NCI-H1436 (cell line): ENCODE data around the gene LSR.
"Not testable (repeated sequence)": the region's sequence is repeated elsewhere in the genome, so short reads cannot be mapped to it uniquely, and the experiment has no call there.

Experiments
- DNase-seq: peaks from one replicate; lab custom pipeline; 2025; lab: John Stamatoyannopoulos, UW

Gene LSR

DNA sequence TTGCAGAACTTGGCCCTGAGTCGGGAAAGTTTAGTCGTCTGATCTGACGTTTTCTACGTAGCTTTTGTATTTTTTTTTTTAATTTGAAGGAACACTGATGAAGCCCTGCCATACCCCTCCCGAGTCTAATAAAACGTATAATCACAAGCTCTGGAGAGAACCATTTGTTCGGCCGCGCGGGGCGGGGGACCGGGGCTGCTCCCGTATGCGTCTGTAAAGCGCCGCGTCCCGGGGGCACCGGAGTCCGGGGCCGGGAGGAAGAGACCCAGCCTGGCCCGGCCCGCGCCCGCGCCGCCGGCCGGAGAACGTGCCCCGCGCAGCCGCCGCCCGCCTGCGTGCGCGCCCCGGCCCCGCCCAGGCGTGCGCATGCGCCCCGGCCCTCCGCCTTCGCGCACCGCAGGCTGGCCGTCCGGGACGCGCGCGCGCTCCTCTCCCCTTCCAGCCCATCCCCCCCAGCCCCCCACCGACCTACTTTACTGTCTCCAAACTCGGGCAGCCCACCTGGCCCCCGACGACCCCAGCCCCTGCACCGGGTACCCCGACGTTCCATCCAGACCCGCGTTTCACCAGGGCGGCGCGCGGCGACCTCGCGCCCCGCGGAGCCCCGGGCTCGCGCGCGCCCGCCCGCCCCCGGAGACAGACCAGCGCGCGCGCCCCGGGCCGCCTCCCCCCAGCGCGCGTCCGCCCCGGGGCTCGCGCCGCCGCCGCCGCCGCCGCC, 19.2 kb downstream of the LSR start:
- DNase-seq, result peak; percentile 60

DNA sequence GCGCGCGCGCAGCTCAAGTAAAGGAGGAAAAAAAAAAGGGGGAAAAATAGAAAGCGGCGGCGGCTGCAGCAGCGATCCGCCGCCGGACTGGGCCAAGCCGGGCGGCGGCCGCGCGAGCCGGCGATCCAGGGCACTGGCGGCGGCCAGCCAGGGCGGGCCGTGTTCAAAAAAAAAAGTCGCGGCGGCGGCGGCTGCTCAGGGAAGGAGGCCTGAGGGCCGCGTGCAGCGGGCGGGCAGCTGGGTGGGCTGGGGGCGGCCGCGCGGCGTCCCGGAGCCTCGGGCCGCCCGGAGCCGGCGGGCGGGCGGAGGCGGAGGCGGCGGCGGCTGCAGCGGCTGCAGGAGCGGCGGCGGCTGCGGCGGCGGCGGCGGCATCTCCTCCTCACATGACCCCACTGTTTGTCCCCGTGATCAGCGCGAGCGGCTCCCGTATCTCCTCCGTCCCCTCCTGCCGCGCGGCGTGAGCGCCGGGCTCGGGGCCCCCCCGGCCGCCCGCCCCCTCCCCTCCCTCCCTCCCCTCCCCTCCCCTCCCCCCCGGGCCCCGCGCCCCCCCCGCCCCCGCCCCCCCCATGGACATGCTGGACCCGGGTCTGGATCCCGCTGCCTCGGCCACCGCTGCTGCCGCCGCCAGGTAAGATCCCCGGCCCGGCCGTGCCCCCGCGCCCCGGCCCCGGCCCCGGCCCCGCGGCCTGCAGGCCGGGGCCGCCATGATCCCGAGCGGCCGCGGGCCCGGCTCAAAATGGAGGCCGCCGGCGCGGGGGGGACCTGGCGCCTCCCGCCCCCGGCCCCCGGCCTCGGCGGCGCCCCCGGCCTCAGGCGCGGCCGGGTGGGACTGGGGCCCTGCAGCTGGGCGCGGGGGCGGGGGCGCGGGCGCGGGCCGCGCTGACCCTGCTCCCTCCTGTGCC, 20.0 kb downstream of the LSR start, which contains the start of gene USF2:
Gene USF2, plus strand, starts transcription at position 427 of the 902 bp plus-strand sequence. Its CDS starts 140 bp downstream, at position 567.
- peak; percentile 50 for DNase-seq

DNA sequence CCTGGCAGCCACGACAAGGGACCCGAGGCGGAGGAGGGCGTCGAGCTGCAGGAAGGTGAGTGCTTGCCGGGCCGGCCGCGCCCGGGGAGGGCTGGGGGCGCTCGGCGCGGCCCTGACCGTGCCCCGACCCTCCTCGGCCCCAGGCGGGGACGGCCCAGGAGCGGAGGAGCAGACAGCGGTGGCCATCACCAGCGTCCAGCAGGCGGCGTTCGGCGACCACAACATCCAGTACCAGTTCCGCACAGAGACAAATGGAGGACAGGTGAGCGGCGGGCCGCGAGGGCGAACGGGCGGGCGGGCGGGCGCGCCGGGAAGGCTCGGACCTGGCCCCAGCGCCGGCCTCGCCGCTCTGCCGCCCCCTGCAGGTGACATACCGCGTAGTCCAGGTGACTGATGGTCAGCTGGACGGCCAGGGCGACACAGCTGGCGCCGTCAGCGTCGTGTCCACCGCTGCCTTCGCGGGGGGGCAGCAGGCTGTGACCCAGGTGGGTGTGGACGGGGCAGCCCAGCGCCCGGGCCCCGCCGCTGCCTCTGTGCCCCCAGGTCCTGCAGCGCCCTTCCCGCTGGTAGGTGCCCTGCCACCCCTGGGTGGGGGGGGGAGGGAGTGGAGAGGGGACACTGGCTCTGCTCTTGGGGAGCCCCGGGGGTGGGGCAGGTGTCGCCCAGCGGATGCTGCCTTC, 20.8 kb downstream of the LSR start:
- peak; percentile 65 for DNase-seq

DNA sequence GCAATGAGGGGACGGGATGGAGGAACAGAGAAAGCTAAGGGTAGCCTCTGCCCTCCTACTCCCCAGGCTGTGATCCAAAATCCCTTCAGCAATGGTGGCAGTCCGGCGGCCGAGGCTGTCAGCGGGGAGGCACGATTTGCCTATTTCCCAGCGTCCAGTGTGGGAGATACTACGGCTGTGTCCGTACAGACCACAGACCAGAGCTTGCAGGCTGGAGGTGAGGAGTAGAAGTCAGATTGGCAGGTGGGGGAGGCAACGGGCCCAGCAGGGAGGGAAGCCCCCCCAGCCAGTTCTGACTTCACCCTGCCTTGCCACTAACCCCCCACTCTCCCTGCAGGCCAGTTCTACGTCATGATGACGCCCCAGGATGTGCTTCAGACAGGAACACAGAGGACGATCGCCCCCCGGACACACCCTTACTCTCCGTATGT, 21.6 kb downstream of the LSR start:
- no peak for DNase-seq

DNA sequence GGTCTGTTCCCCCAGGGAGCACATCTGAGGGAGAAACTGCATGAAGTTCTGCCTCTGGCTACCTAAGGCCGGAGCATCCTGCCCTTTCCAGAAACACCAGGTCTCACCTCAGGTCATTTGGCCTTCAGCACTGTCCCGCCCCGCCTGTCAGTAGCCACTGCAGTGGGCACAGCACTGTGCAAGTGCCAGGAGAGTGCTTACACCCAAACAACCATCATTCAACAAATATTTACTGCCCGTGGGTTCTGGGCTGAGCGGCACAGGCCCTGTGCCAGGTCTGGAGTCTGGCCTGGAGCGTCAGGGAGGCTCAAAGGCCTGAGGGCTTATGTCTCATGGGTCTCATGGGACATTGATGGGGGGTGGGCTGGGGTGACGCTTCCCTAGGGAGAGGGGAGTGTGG, 22.7 kb downstream of the LSR start:
- DNase-seq, result no peak

DNA sequence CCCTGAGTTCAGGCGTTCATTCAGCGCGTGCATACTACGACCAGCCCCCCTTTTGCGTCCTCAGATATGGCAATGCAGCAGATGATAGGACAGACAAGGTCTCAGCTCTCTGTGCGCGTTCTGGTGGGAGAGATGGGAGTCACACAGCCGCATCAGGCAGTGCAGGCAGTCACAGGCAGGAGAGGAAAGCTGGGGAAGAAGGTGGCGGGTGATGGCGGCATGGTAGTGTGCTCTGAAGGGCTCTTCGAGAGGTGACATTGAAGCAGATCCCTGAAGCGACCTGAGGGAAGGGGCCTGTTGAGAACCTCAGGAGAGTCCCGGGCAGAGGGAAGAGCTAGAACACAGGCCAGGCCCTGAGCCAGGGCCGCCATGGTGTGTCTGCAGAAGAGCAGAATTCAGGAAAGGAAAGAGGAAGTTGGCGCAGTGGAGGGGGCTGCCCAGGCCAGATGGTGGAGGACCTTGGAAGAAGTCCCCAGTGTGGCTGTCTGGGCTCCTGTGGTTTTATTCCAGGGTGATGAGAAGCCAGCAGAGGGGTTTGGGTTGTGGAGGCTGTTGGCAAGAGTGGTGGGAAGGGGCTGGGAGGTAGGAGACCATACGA, 23.4 kb downstream of the LSR start:
- no peak for DNase-seq

DNA sequence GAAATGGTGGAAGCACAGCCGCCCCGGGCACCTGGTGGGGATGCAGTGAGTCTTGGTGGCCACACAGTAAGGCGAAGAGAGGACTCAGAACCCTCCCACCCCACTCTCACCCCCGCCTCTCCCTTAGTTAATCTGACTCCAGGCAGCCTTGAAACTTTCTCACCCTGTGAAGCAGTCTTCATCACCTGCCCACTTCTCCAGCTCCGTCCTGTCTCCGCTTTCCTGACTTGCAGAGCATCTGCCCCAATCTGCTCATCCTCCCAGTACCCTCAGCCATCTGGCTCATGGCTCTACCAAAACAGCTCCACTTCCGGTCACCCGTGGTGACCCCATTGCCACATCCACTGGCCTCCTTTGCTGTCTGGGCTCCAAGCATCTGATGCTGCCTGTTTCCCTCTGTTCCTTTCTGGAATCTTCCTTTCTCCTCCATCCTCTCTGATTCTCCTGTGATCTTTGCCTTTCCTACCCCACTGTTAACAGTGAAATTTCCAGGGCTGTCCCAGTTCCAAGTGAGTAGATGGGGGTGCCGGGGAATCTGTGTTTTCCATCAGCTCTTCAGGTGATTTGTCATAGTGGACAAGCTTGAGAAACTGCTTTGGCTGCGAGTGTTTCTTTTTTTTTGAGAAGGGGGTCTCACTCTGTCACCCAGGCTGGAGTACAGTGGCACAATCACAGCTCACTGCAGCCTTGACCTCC, 24.3 kb downstream of the LSR start:
- DNase-seq, result no peak

DNA sequence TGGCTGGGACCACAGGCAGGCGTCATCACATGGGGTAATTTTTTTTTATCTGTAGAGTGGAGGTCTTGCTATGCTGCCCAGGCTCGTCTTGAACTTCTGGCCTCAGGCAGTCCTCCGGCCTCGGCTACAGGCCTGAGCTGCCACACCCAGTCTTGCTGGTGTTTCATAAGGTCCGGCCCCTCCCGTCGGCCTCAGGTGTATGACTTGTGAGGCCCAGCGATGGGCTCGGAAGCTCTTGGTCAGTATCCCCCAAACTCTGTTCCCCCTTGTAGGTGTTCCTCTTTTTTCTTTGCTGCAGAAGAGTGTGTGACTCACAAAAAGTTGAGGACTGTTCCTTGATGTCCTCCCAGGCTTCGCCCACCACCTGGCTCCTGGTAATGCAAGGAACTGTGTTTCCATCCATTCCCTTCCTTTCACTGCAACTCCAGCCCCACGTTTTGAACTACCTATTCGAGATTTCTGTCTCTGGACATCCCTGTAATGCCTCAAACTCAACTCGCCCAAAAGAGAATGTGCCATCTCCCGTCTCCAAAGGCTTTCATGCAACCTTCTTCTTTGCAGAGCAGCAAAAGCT, 25.0 kb downstream of the LSR start:
- DNase-seq, result no peak

DNA sequence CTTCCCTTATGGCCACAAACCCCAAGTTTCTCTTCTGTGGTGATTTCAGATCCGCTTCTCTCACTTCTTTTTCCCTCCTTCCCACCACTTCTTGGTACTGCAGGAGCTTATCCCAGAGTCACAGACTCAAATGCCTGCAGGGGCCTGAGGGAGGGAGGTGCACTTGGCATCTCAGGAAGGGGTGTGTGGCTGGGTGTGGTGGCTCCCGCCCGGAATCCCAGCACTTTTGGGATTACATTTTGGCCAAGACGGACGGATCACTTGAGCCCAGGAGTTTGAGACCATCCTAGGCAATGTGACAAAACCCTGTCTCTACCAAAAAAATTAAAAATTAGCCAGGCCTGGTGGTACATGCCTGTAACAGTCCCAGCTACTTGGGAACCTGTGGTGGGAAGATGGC, 25.5 kb downstream of the LSR start:
- DNase-seq, result no peak

DNA sequence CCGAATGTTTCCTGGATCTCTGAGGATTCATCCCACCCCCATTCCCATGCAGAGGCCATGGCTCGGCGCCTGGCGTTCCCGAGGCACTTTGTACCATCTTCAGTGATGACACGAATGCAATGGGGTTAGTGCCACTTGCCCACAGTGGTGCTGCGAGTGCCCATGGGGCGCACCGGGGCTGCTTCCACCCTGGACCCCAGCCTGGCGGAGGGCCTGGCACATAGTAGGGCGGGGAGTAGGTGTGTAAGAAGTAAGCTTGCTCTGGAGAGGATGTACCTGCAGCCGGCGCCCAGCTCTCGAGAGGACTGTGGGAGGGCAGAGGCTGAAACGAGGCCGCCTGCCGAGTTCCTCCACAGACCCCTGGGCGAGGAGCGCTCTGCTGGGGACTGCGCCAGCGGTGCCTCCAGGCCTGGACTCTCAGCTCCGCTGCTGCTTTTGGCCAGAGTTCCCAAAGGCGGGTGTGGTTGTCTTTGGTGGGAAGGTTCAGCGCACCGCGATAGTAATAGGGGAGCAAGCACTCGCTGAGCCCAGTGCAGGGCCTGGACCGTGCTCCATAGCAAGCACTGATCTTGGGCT, 28.0 kb downstream of the LSR start:
- no peak for DNase-seq

DNA sequence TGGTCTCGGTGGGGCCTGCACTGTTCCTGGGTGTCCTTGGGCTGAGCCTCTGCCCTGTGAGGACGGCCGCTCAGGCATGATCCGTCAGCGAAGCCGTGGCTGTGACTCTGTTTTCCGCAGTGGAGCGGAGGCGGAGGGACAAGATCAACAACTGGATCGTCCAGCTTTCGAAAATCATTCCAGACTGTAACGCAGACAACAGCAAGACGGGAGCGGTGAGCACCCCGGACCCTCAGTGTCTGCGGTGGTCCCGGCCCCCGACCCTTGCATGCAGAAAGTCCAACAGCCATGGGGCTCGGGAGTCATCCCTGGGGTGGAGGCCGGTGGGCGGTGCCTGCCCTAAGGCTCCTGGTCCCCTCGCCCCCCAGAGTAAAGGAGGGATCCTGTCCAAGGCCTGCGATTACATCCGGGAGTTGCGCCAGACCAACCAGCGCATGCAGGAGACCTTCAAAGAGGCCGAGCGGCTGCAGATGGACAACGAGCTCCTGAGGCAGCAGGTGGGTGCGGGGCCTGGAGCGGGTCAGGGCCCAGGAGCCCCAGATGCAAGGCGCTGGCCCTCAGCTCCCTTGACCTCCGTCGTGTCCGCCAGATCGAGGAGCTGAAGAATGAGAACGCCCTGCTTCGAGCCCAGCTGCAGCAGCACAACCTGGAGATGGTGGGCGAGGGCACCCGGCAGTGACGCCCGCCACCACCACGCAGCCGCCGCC, 29.9 kb downstream of the LSR start:
- DNase-seq, result no peak

DNA sequence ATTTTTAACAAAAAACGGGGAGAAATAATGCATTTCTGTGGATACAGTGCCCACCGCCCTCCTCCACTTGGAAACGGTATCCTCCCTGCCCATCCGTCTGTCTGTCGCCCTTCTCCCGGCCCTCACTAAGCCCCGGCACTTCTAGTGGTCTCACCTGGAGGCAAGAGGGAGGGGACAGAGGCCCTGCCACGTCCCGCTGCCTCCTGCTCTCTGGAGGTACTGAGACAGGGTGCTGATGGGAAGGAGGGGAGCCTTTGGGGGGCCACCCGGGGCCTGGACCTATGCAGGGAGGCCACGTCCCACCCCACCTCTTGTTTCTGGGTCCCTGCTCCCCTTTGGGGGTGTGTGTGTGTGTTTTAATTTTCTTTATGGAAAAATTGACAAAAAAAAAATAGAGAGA, 30.6 kb downstream of the LSR start:
- DNase-seq, result no peak

DNA sequence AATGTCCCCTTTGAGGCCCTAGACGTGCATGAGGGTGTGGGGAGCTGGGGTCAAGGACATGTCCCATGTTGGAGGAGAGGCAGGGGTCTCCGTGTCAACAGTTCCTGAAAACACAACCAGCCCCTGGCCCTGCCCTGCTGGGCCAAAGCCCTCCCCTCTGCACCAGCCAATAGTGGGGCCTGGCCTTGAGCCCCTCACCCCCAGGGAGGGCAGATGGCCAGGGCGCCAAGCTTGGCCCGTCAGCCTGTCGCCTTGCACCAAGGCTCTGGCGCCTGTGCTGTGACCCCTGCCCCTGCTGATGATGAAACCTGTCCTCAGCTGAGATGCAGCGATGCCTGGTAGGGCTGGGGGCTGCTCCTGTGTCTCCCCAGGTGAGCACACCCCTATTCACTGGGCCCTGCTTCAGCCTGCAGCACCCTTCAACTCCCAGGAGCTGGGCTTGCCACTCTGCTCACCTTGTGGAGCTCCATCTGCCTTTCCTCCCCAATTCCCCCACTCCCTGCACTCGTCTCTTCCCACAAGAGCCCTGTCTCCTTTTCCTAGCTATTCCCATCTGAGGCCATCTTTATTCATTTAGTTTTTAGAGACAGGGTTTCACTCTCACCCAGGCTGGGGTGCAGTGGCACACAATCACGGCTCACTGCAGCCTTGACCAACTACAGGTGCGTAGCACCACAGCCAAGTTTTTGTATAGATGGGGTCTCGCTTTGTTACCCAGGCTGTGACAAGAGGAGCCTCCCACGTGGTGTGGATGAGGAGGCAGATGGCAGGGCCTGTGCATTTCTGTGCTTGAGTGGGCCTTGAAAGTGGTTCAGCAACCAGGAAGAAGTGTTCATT, 31.4 kb downstream of the LSR start:
- DNase-seq, result no peak

DNA sequence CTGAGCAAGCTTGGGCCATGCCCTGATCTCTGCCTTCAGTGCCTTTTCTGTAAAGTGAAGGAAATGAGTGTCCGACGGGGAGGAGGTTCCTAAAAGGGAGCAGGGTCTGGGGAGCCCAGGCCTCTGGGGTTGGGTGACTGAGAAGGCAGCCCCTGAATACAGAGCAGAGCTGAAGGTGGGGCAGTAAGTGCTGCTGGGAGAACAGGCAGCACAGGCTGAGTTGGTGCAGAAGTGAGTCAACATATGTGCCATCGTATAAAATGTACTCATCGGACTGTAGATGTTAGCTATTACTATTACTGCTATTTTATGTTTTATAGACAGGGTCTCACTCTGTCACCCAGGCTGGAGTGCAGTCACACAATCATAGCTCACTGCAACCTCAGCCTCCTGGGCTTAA, 32.5 kb downstream of the LSR start:
- DNase-seq, result no peak

DNA sequence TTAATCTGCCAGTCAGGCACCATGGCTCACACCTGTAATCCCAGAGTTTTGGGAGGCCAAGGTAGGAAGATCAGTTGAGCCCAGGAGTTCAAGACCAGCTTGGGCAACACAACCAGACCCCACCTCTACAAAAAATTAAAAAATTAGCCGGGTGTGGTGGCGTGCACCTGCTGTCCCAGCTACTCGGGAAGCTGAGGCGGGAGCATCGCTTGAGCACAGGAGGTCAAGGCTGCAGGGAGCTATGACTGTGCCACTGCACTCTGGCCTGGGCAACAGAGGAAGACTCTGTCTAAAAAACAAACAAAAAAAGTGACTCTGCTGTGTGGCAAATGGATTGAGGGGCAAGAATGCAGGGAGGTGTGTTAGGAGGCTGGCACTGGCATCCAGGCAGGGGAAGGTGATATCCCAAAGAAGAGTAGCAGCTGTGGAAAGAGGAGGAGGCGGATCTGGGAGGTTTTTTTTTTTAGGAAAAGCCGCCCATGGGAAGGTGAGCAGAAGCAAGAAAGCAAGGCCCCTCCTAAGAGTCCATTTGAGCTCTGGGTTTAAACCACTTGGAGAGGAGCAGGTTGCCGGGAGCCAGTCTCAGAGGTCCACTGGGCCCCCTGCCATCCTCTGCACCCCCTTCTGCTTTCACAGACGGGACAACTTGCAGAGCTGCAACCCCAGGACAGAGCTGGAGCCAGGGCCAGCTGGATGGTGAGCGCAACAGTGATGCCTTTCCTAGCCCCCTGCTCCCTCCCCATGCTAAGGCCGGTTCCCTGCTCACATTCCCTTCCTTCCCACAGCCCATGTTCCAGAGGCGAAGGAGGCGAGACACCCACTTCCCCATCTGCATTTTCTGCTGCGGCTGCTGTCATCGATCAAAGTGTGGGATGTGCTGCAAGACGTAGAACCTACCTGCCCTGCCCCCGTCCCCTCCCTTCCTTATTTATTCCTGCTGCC, 35.6 kb downstream of the LSR start:
- no peak for DNase-seq

DNA sequence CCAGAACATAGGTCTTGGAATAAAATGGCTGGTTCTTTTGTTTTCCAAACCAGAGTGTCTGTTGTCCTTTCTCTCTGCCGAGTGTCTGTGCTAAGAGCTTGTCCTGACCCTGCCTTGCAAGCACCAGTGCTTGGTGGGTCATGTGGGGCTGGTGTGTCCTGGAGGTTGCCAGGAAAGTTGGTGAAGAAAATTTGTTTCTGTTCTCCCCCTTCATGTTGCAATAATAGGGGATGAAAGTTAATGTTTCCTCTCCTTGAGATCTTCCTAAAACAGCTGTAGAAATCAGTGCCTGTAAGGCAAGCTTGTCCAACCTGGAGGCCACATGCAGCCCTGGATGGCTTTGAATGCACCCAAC, 36.3 kb downstream of the LSR start:
- no peak for DNase-seq

DNA sequence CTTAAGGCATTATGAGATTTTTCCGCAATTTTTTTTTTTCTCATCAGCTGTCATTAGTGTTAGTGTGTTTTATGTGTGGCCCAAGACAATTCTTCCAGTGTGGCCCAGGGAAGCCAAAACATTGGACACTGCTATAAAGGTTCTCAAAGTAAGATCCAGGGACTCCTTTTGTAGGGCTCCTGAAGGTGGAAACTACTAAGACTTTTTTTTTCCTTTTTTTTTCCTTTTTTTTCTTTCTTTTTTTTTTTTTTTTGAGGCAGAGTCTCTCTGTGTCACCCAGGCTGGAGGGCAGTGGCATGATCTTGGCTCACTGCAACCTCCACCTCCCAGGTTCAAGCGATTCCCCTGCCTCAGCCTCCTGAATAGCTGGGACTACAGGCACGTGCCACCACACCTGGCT, 36.7 kb downstream of the LSR start:
- not testable (repeated sequence) for DNase-seq

DNA sequence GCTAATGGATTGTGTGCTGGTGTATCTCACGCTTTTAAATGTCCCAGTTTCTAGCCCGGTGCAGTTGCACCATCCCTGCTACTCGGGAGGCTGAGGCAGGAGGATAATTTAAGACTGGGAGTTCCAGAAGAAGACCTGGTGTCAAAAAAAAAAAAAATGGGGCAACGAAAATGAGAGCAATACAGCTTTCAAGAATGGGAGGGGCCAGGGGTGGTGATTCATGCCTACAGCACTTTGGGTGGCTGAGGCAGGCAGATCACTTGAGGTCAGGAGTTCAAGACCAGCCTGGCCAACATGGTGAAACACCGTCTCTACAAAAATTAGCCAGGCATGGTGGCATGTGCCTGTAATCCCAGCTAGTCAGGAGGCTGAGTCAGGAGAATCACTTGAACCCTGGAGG, 37.3 kb downstream of the LSR start:
- DNase-seq, result not testable (repeated sequence)
